Osteocyte (in vitro differentiated cells): ENCODE results near the gene STUB1. TPM values are rescaled to one million over a fixed set of nuclear protein-coding genes. Genes with fewer than 3 reads are reported as not detected.

Source experiments
- DNase-seq: peaks from one replicate; pipeline ENCODE4 v3.0.0; 2021; ENCODE audit warnings: mixed read lengths; ENCODE audit not compliant: unreplicated experiment; ENCODE audit errors: extremely low spot score
- H3K27ac Mint-ChIP-seq: one replicate; pipeline ENCODE4 v1.8.0; 2021; ENCODE audit warnings: mild to moderate bottlenecking, mixed read lengths; ENCODE audit not compliant: unreplicated experiment
- H3K27me3 Mint-ChIP-seq: one replicate; pipeline ENCODE4 v1.8.0; 2021; ENCODE audit warnings: mixed read lengths; ENCODE audit not compliant: unreplicated experiment
- H3K36me3 Mint-ChIP-seq: one replicate; pipeline ENCODE4 v1.8.0; 2021; ENCODE audit warnings: mixed read lengths; ENCODE audit not compliant: unreplicated experiment
- H3K4me1 Mint-ChIP-seq: one replicate; pipeline ENCODE4 v1.8.0; 2021; ENCODE audit warnings: mixed read lengths; ENCODE audit not compliant: unreplicated experiment
- H3K4me3 Mint-ChIP-seq: one replicate; pipeline ENCODE4 v1.8.0; 2021; ENCODE audit warnings: mild to moderate bottlenecking, moderate library complexity, mixed read lengths; ENCODE audit not compliant: unreplicated experiment
- H3K9me3 Mint-ChIP-seq: one replicate; pipeline ENCODE4 v1.8.0; 2021; ENCODE audit warnings: mixed read lengths; ENCODE audit not compliant: unreplicated experiment
- total RNA-seq: library from RNA; stranded (reverse); gene quantifications from 2 replicates; pipeline ENCODE4 v1.2.1, GENCODE V29; 2021
- TF ChIP-seq, protein P1 (sequence below): fragments of 200-600 bp; sonication (generic); IDR thresholded peaks from 2 replicates; pipeline ENCODE4 v1.5.0; 2021; ENCODE audit warnings: antibody characterized with exemption, mild to moderate bottlenecking, moderate library complexity

The STUB1 gene
- total RNA-seq, 1 donor from 2014 or later = 109 TPM

DNA sequence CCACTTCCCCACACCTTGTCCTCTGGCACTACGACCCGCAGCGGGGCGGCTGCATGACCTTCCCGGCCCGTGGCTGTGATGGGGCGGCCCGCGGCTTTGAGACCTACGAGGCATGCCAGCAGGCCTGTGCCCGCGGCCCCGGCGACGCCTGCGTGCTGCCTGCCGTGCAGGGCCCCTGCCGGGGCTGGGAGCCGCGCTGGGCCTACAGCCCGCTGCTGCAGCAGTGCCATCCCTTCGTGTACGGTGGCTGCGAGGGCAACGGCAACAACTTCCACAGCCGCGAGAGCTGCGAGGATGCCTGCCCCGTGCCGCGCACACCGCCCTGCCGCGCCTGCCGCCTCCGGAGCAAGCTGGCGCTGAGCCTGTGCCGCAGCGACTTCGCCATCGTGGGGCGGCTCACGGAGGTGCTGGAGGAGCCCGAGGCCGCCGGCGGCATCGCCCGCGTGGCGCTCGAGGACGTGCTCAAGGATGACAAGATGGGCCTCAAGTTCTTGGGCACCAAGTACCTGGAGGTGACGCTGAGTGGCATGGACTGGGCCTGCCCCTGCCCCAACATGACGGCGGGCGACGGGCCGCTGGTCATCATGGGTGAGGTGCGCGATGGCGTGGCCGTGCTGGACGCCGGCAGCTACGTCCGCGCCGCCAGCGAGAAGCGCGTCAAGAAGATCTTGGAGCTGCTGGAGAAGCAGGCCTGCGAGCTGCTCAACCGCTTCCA, 46.7 kb upstream of the STUB1 start:
- H3K27ac Mint-ChIP-seq = no peak overlapping the region
- H3K4me1 Mint-ChIP-seq = peaks cover 23% of the 10 kb centered on the region
- no peak overlapping the region for H3K4me3 Mint-ChIP-seq
- H3K27me3 Mint-ChIP-seq = no peaks in the 10 kb centered on the region
- no peaks in the 10 kb centered on the region for H3K9me3 Mint-ChIP-seq
- TF ChIP-seq, protein P1, sequence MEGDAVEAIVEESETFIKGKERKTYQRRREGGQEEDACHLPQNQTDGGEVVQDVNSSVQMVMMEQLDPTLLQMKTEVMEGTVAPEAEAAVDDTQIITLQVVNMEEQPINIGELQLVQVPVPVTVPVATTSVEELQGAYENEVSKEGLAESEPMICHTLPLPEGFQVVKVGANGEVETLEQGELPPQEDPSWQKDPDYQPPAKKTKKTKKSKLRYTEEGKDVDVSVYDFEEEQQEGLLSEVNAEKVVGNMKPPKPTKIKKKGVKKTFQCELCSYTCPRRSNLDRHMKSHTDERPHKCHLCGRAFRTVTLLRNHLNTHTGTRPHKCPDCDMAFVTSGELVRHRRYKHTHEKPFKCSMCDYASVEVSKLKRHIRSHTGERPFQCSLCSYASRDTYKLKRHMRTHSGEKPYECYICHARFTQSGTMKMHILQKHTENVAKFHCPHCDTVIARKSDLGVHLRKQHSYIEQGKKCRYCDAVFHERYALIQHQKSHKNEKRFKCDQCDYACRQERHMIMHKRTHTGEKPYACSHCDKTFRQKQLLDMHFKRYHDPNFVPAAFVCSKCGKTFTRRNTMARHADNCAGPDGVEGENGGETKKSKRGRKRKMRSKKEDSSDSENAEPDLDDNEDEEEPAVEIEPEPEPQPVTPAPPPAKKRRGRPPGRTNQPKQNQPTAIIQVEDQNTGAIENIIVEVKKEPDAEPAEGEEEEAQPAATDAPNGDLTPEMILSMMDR = no peak
- peaks cover 2% of the 10 kb centered on the region for H3K36me3 Mint-ChIP-seq
- DNase-seq = no peak

DNA sequence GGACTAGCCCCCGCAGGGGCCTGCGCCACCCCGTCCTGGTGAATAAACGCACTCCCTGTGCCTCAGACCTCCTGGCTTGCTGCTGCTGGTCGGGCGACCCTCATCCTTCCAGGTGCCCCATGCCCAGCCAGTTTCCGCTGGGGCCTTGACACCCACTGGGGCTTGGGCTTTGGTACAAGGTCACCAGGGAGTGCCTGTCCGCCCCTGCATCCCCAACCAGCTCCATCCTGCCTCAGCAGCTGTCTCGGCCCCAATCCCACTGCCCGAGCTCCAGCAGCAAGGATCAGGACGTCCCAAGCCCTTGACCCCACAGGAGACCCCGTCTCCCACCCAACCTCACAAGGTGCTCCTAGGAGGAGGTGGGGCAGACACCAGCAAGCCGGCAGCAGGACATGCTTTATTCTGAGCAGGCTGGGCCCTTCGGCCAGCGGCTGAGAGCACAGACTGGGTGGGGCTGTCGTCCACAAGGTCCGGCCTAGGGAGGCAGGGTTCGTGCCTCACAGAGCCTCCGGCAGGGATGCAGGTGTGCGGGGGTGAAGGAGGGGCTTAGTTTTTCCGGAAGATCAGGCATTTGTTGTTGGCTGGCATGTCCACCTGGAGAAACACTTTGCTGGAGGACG, 46.0 kb upstream of the STUB1 start:
- no peak overlapping the region for H3K27ac Mint-ChIP-seq
- DNase-seq = no peak
- peak overlapping the region; percentile 35 for H3K4me3 Mint-ChIP-seq
- H3K4me1 Mint-ChIP-seq = peaks cover 17% of the 10 kb centered on the region
- H3K27me3 Mint-ChIP-seq = no peaks in the 10 kb centered on the region
- H3K9me3 Mint-ChIP-seq = no peaks in the 10 kb centered on the region
- TF ChIP-seq, protein P1 = no peak
- peaks cover under 1% of the 10 kb centered on the region for H3K36me3 Mint-ChIP-seq

DNA sequence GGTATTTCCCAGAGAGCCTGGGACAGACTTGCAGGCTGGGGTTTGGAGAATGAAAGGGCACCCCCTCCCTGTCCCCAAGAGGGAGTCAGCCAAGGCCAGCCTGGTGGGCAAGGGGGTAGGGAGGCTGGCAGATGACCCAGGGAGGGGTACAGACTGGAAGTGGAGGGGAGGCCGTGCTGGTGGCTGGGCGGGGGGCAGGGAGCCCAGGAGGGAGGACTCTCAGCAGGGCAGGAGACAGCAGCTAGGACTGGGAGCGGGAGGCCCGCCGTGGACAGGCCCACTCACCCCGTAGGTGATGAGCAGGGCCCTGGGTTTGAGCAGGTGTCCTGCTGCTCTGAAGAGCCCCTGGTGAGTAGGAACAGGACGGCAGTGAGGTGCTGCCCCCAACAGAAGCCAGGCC, 45.2 kb upstream of the STUB1 start:
- no peak for DNase-seq
- peak overlapping the region; percentile 68 for H3K4me3 Mint-ChIP-seq
- no peaks in the 10 kb centered on the region for H3K9me3 Mint-ChIP-seq
- H3K27me3 Mint-ChIP-seq = no peaks in the 10 kb centered on the region
- TF ChIP-seq, protein P1 = no peak
- H3K4me1 Mint-ChIP-seq = peaks cover 9% of the 10 kb centered on the region
- no peak overlapping the region for H3K27ac Mint-ChIP-seq
- no peaks in the 10 kb centered on the region for H3K36me3 Mint-ChIP-seq

DNA sequence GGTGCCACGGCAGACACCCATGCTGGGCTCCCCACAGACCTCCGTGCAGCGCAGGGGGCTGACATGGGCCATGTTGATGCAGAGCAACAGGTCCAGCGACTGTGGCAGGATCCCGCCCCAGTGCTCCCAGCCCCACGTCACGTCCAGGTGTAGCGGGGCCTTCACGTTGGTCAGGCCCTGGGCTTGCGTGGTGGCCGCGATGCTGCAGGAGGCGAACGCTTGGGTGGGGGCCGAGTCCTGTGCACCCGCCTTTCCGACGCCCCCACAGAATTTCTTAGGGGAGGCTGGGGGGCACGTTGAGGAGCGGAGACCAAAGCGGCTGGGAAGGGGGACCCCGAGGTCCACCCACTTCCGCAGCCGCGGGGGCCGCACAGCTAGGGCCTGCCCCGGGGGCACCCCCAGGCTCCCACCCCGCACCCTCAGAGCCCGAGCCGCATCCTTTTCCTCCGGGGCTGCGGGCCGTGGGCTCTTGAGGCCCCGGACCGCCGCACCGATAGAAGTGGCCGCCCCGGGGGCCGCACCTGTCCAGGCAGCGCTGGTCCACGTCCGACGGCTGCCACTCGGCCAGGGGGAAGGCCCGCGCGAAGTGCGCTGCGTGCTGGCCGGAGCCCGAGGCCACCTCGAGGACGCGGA, 44.5 kb upstream of the STUB1 start:
- H3K9me3 Mint-ChIP-seq = no peaks in the 10 kb centered on the region
- H3K4me3 Mint-ChIP-seq = peak overlapping the region; percentile 91
- DNase-seq = no peak
- TF ChIP-seq, protein P1 = no peak
- H3K36me3 Mint-ChIP-seq = no peaks in the 10 kb centered on the region
- H3K27ac Mint-ChIP-seq = no peak overlapping the region
- H3K27me3 Mint-ChIP-seq = no peaks in the 10 kb centered on the region
- H3K4me1 Mint-ChIP-seq = peaks cover 9% of the 10 kb centered on the region
